ENCODE results near the gene CGNL1. TPM values are rescaled to one million over a fixed set of nuclear protein-coding genes. Genes with fewer than 3 reads are reported as not detected.

CGNL1 gene
- total RNA-seq, 1 donor from 2014 or later: 0.11 TPM

DNA sequence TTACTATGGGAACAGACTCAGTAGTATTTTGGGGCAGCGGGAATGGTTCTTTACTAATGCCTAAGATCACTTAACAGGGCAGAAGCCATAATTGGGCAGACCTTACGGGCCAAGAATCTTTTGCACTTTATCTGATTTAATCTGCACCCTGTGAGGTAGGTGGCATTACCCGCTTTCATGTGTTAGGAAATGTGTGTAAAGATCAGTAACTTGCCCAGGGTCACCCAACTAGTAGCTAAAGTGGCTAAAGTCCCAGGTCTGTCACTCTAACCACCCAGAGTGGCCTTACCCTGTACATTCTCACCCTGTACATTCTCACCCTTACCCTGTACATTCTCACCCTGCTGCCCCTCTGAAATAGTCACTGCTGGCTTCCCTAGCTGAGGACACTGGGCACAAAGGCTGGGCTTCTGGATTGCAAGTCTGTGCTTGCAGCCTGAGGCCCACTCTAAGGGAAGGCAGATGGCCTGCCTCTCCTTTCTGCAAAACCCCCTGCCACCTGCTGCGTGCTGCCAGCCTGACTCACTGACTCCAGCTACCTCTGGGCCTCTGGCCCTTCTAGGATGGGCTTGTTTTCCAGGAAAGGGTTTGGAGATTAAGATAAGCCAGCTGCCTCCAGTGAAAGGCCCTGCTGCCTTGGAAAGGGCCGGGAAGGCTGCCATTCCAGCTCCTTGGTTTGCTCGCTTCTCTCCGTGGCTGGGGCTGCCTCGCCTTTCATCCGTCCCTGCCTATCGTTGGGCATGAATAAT is 177.9 kb downstream of the CGNL1 start:
- intact Hi-C loops (cut with micrococcal nuclease): no loop called here
- no peak overlapping the region for H3K27ac Mint-ChIP-seq

DNA sequence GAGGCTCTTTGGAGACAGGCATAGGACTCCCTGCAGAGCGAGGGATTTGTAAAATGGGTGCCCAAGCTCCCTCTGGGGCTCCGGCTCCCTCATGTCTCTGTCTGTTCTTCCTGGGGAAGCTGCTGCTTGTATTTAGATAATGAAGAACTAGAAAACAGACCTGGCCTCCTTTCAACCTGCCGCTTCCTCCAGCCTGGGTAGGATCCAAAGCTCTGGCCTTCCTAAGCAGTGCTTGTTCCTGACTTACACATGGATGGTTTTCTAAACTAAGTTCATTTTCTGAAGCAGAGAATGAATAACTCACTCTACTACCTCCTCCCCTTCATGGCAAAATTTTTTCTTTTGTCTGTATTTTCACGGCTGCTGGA is 178.5 kb downstream of the CGNL1 start:
- Mint-ChIP-seq H3K36me3 (ENCODE audit: low read depth) (no peaks in the 10 kb centered on the region), H3K4me1 (peaks cover under 1% of the 10 kb centered on the region), H3K9me3 (no peaks in the 10 kb centered on the region), H3K27me3 (peaks cover 6% of the 10 kb centered on the region), H3K27ac (no peak overlapping the region), H3K4me3 (no peak overlapping the region)
- ATAC-seq (ENCODE audit: low read depth): no peak
- CTCF ChIA-PET: interaction anchor here (1.4 kb wide), 1 partner anchor 306 kb away, joined by 4 read pairs; no protein-coding TSS in a partner anchor
- intact Hi-C loops (cut with micrococcal nuclease): no loop called here
- no peak for DNase-seq
- POLR2A ChIA-PET: no interaction called here
- TF ChIP-seq, protein P1, sequence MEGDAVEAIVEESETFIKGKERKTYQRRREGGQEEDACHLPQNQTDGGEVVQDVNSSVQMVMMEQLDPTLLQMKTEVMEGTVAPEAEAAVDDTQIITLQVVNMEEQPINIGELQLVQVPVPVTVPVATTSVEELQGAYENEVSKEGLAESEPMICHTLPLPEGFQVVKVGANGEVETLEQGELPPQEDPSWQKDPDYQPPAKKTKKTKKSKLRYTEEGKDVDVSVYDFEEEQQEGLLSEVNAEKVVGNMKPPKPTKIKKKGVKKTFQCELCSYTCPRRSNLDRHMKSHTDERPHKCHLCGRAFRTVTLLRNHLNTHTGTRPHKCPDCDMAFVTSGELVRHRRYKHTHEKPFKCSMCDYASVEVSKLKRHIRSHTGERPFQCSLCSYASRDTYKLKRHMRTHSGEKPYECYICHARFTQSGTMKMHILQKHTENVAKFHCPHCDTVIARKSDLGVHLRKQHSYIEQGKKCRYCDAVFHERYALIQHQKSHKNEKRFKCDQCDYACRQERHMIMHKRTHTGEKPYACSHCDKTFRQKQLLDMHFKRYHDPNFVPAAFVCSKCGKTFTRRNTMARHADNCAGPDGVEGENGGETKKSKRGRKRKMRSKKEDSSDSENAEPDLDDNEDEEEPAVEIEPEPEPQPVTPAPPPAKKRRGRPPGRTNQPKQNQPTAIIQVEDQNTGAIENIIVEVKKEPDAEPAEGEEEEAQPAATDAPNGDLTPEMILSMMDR (IDR thresholded peaks at IDR 0.05): no peak

More for the DNA sequence above, 177.9 kb downstream of the CGNL1 start:
- CTCF ChIA-PET: interaction anchor here (1.4 kb wide), 1 partner anchor 307 kb away, joined by 4 read pairs; no protein-coding TSS in a partner anchor
- Mint-ChIP-seq H3K9me3 (no peaks in the 10 kb centered on the region), H3K4me3 (no peak overlapping the region), H3K4me1 (no peaks in the 10 kb centered on the region), H3K27me3 (peaks cover 6% of the 10 kb centered on the region), H3K36me3 (ENCODE audit: low read depth) (no peaks in the 10 kb centered on the region)
- ATAC-seq (ENCODE audit: low read depth): no peak
- no peak for DNase-seq
- POLR2A ChIA-PET: no interaction called here
- TF ChIP-seq, protein P1 (IDR thresholded peaks at IDR 0.05): no peak

DNA sequence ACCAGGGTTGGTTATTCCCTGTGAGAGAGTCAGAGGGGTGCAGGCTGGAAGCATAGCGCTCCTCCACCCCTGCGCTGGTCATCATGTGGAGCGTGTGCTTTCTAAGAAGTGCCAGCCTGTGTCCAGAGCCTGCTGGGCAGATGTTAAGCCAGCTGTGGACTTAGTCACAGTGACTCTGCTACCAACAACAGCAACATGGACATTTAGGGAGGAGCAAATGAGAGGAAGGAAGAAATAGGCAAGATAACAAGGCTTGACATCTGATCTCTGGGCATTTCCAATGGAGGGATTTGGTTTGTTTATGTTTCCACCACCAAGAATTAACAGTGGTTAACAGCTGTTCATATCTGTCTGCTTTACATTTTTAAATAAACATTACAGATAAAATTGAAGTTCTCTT is 179.0 kb downstream of the CGNL1 start:
- POLR2A ChIA-PET: no interaction called here
- no peak for DNase-seq
- Mint-ChIP-seq H3K9me3 (no peaks in the 10 kb centered on the region), H3K36me3 (ENCODE audit: low read depth) (no peaks in the 10 kb centered on the region), H3K27me3 (peaks cover 6% of the 10 kb centered on the region), H3K4me3 (no peak overlapping the region), H3K27ac (no peak overlapping the region), H3K4me1 (peaks cover 4% of the 10 kb centered on the region)
- intact Hi-C loops (cut with micrococcal nuclease): no loop called here
- no peak for ATAC-seq (ENCODE audit: low read depth)
- TF ChIP-seq, protein P1 (IDR thresholded peaks at IDR 0.05): no peak
- CTCF ChIA-PET: interaction anchor here (1.4 kb wide), 1 partner anchor 306 kb away, joined by 4 read pairs; no protein-coding TSS in a partner anchor

DNA sequence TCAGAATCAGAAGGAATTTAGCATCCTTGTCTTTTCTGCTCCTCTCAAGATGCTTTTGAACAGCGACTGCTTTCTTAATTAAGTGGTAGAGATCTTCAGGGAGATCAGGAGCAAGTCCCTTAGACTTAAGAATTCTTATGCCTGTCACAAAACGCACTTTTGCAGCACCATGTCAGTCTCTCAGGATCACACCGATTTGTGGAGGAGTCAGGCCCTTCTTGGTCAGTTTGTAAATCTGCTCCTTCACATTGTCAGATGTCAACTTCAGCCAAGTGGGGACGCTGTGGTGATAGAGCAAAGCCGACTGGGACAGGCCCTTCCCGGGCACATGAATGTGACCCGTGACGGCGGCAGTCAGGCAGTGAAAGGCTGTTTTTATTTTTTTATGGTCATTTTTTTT is 179.7 kb downstream of the CGNL1 start:
- Mint-ChIP-seq H3K4me3 (no peak overlapping the region), H3K27ac (no peak overlapping the region), H3K9me3 (no peaks in the 10 kb centered on the region), H3K4me1 (peaks cover 11% of the 10 kb centered on the region), H3K36me3 (ENCODE audit: low read depth) (no peaks in the 10 kb centered on the region), H3K27me3 (peaks cover 6% of the 10 kb centered on the region)
- ATAC-seq (ENCODE audit: low read depth) (no peak), DNase-seq (no peak)
- CTCF ChIA-PET: no interaction called here
- TF ChIP-seq, protein P1 (IDR thresholded peaks at IDR 0.05): no peak
- intact Hi-C loops (cut with micrococcal nuclease): no loop called here
- POLR2A ChIA-PET: no interaction called here

GRCh38 chr15:57557267-57557666 is 181.0 kb downstream of the CGNL1 start:
- H3K4me3 Mint-ChIP-seq: no peak overlapping the region
- ATAC-seq (ENCODE audit: low read depth): no peak
- POLR2A ChIA-PET: no interaction called here
- no peaks in the 10 kb centered on the region for H3K36me3 Mint-ChIP-seq (ENCODE audit: low read depth)
- TF ChIP-seq, protein P1 (IDR thresholded peaks at IDR 0.05): no peak
- peaks cover 6% of the 10 kb centered on the region for H3K27me3 Mint-ChIP-seq
- H3K4me1 Mint-ChIP-seq: peaks cover 21% of the 10 kb centered on the region
- no peak for DNase-seq
- intact Hi-C loops (cut with micrococcal nuclease): no loop called here
- H3K9me3 Mint-ChIP-seq: no peaks in the 10 kb centered on the region
- CTCF ChIA-PET: interaction anchor here (1.4 kb wide), 1 partner anchor 297 kb away, joined by 4 read pairs; no protein-coding TSS in a partner anchor
- H3K27ac Mint-ChIP-seq: no peak overlapping the region

All from activated B cell treated with CpG ODN at 0.5 μM for 24 hours (primary cell).